ENCODE measurements around the gene EIF4E.
"Not testable (repeated sequence)": the region's sequence is repeated elsewhere in the genome, so short reads cannot be mapped to it uniquely, and the experiment has no call there.

EIF4E gene

GRCh38 chr4:98928505-98929340, at the start of gene EIF4E:
TSS of gene EIF4E (minus strand) at chr4:98929133. CDS start at chr4:98929112, 21 bp downstream.
- DNase-seq = peak; percentile 89

- no peak for DNase-seq
Observed at GRCh38 chr4:98977557-98977956, 48.6 kb upstream of the EIF4E start.

GRCh38 chr4:98976716-98977115, 47.8 kb upstream of the EIF4E start:
- no peak for DNase-seq

GRCh38 chr4:98969878-98970785, 41.2 kb upstream of the EIF4E start:
- DNase-seq = no peak

GRCh38 chr4:98967786-98968329, 38.9 kb upstream of the EIF4E start:
- no peak for DNase-seq

- DNase-seq = no peak
Observed at GRCh38 chr4:98966926-98967325, 38.0 kb upstream of the EIF4E start.

- DNase-seq = no peak
Observed at GRCh38 chr4:98963538-98964433, 34.9 kb upstream of the EIF4E start.

- no peak for DNase-seq
Observed at GRCh38 chr4:98961770-98962169, 32.8 kb upstream of the EIF4E start.

GRCh38 chr4:98959411-98959810, 30.5 kb upstream of the EIF4E start:
- no peak for DNase-seq

GRCh38 chr4:98958065-98958464, 29.1 kb upstream of the EIF4E start:
- no peak for DNase-seq

GRCh38 chr4:98955229-98955628, 26.3 kb upstream of the EIF4E start:
- DNase-seq = no peak

- no peak for DNase-seq
Observed at GRCh38 chr4:98951710-98952109, 22.8 kb upstream of the EIF4E start.

GRCh38 chr4:98950925-98951324, 22.0 kb upstream of the EIF4E start:
- DNase-seq = no peak

- DNase-seq = no peak
Observed at GRCh38 chr4:98946359-98946758, 17.4 kb upstream of the EIF4E start.

GRCh38 chr4:98945297-98945850, 16.4 kb upstream of the EIF4E start:
- no peak for DNase-seq

- no peak for DNase-seq
Observed at GRCh38 chr4:98939892-98940298, 11.0 kb upstream of the EIF4E start.

- DNase-seq = no peak
Observed at GRCh38 chr4:98939438-98939837, 10.5 kb upstream of the EIF4E start.

- no peak for DNase-seq
Observed at GRCh38 chr4:98937986-98938720, 9.2 kb upstream of the EIF4E start.

GRCh38 chr4:98935633-98936032, 6.7 kb upstream of the EIF4E start:
- DNase-seq = no peak

- not testable (repeated sequence) for DNase-seq
Observed at GRCh38 chr4:98934851-98935250, 5.9 kb upstream of the EIF4E start.

- no peak for DNase-seq
Observed at GRCh38 chr4:98932539-98932938, 3.6 kb upstream of the EIF4E start.
